PC-3 (cell line): ENCODE measurements around the gene NR2C1.

Source experiments
- CTCF ChIP-seq: fragments of 300-600 bp; sonication (generic); conservative IDR thresholded peaks from 2 replicates; pipeline ENCODE4 v1.5.1; 2017; ENCODE audit warnings: antibody characterized with exemption, low read depth, mild to moderate bottlenecking, low read length
- EZH2 ChIP-seq: fragments of 300-600 bp; sonication (generic); IDR thresholded peaks from one replicate; pipeline ENCODE4 v1.6.1; 2017; ENCODE audit warnings: antibody characterized with exemption, mild to moderate bottlenecking, low read length; ENCODE audit not compliant: unreplicated experiment

GRCh38 chr12:95060951-95061350, 12.5 kb downstream of the NR2C1 start:
- TF ChIP-seq CTCF = no peak
- no peak for TF ChIP-seq EZH2
